DOHH2 (cell line): ENCODE results near the gene C8G.

Experiments
- H3F3A ChIP-seq: fragments of 200-600 bp; sonication (generic), shearing (Covaris generic); 2 replicates; pipeline ENCODE4 v1.6.0; 2016; ENCODE audit warnings: antibody characterized with exemption, mild to moderate bottlenecking; ENCODE audit not compliant: control insufficient read depth, insufficient read depth
- H3K27ac ChIP-seq: fragments of 200-600 bp; sonication (generic); 2 replicates; pipeline ENCODE4 v1.5.1; 2014; ENCODE audit warnings: low read depth, mild to moderate bottlenecking, low read length, moderate library complexity
- H3K27me3 ChIP-seq: fragments of 200-600 bp; sonication (generic); 2 replicates; pipeline ENCODE4 v1.6.1; 2014; ENCODE audit warnings: mild to moderate bottlenecking, low read length, mixed read lengths; ENCODE audit not compliant: control insufficient read depth
- H3K36me3 ChIP-seq: fragments of 200-600 bp; sonication (generic); 2 replicates; pipeline ENCODE4 v1.6.1; 2014; ENCODE audit warnings: mild to moderate bottlenecking, low read length, moderate library complexity, mixed read lengths; ENCODE audit not compliant: control insufficient read depth
- H3K4me1 ChIP-seq: fragments of 200-600 bp; sonication (generic); 2 replicates; pipeline ENCODE4 v1.6.1; 2014; ENCODE audit warnings: mild to moderate bottlenecking, low read length, mixed read lengths; ENCODE audit not compliant: control insufficient read depth
- H3K4me2 ChIP-seq: fragments of 200-600 bp; sonication (generic); 2 replicates; pipeline ENCODE4 v1.6.0; 2014; ENCODE audit warnings: mild to moderate bottlenecking, low read length, moderate library complexity
- H3K4me3 ChIP-seq: fragments of 200-600 bp; sonication (generic); 2 replicates; pipeline ENCODE4 v1.5.1; 2014; ENCODE audit warnings: mild to moderate bottlenecking, low read length, mixed read lengths
- H3K79me2 ChIP-seq: fragments of 200-600 bp; sonication (generic); 2 replicates; pipeline ENCODE4 v1.6.1; 2014; ENCODE audit warnings: mild to moderate bottlenecking, low read length, mixed read lengths; ENCODE audit not compliant: control insufficient read depth
- H3K9me2 ChIP-seq: fragments of 200-600 bp; sonication (generic); replicated peaks from 2 replicates; pipeline ENCODE4 v1.6.1; 2014; ENCODE audit warnings: mild to moderate bottlenecking, low read length, mixed read lengths; ENCODE audit not compliant: control insufficient read depth
- H3K9me3 ChIP-seq: fragments of 200-600 bp; sonication (generic); 2 replicates; pipeline ENCODE4 v1.6.1; 2014; ENCODE audit warnings: antibody characterized with exemption, low read length, mixed read lengths; ENCODE audit not compliant: control insufficient read depth, insufficient read depth
- H4K20me1 ChIP-seq: fragments of 200-600 bp; sonication (generic); 2 replicates; pipeline ENCODE4 v1.6.0; 2014; ENCODE audit warnings: low read depth, mild to moderate bottlenecking, antibody characterized with exemption, low read length, moderate library complexity; ENCODE audit not compliant: control insufficient read depth, insufficient read depth
- CTCF ChIP-seq: fragments of 200-600 bp; sonication (generic); IDR thresholded peaks from one replicate; pipeline ENCODE4 v1.5.1; 2014; ENCODE audit warnings: antibody characterized with exemption, mild to moderate bottlenecking, low read depth, low read length; ENCODE audit not compliant: poor library complexity, severe bottlenecking
- EZH2phosphoT487 ChIP-seq: fragments of 200-600 bp; sonication (generic); IDR thresholded peaks from 2 replicates; pipeline ENCODE4 v1.6.1; 2017; ENCODE audit warnings: borderline replicate concordance, mild to moderate bottlenecking, antibody characterized with exemption, low read length, moderate library complexity, mixed read lengths

C8G gene

GRCh38 chr9:136953771-136954269 is 8.8 kb downstream of the C8G start:
- Histone ChIP-seq H3K9me3 (no peaks in the 10 kb centered on the region), H3K4me2 (no peak overlapping the region), H4K20me1 (no peaks in the 10 kb centered on the region), H3K27ac (no peak overlapping the region), H3K79me2 (no peaks in the 10 kb centered on the region), H3K36me3 (no peaks in the 10 kb centered on the region), H3K27me3 (no peaks in the 10 kb centered on the region), H3F3A (no peaks in the 10 kb centered on the region; the same call in 1 of the 2 replicates), H3K4me3 (no peak overlapping the region), H3K9me2 (no peaks in the 10 kb centered on the region), H3K4me1 (peaks cover 15% of the 10 kb centered on the region)
- TF ChIP-seq EZH2phosphoT487 (no peak), CTCF (no peak)

- H3K4me3 ChIP-seq: no peak overlapping the region
- no peaks in the 10 kb centered on the region for H3K36me3 ChIP-seq
- H3K79me2 ChIP-seq: no peaks in the 10 kb centered on the region
- H3F3A ChIP-seq: no peaks in the 10 kb centered on the region
- no peak overlapping the region for H3K27ac ChIP-seq
- H3K27me3 ChIP-seq: no peaks in the 10 kb centered on the region
- TF ChIP-seq EZH2phosphoT487: no peak
- no peak for TF ChIP-seq CTCF
- H3K9me2 ChIP-seq: no peaks in the 10 kb centered on the region
- no peak overlapping the region for H3K4me2 ChIP-seq
- H3K4me1 ChIP-seq: peaks cover 9% of the 10 kb centered on the region
- no peaks in the 10 kb centered on the region for H4K20me1 ChIP-seq
- no peaks in the 10 kb centered on the region for H3K9me3 ChIP-seq
These were observed 9.4 kb downstream of the C8G start for GRCh38 chr9:136954270-136955083.

GRCh38 chr9:136955202-136955942 is 10.3 kb downstream of the C8G start:
- Histone ChIP-seq H3K4me2 (no peak overlapping the region), H3F3A (no peaks in the 10 kb centered on the region), H3K27me3 (no peaks in the 10 kb centered on the region), H3K9me3 (no peaks in the 10 kb centered on the region), H3K4me1 (peaks cover 6% of the 10 kb centered on the region), H3K36me3 (no peaks in the 10 kb centered on the region), H3K9me2 (no peaks in the 10 kb centered on the region), H3K27ac (no peak overlapping the region), H4K20me1 (no peaks in the 10 kb centered on the region), H3K79me2 (no peaks in the 10 kb centered on the region), H3K4me3 (no peak overlapping the region)
- TF ChIP-seq EZH2phosphoT487 (no peak), CTCF (no peak)
